GM10266 (cell line): Measurements from ENCODE around the gene FOXP1.

Source experiments
- DNase-seq: peaks from one replicate; pipeline ENCODE4 v3.0.0; 2012; ENCODE audit errors: extremely low spot score
- TF ChIP-seq, protein P1 (sequence below): IDR thresholded peaks from 2 replicates; pipeline ENCODE4 v1.5.1; 2012; ENCODE audit warnings: mild to moderate bottlenecking, low read depth; ENCODE audit not compliant: control insufficient read depth, insufficient read depth; ENCODE audit errors: missing control alignments

FOXP1 gene

DNA sequence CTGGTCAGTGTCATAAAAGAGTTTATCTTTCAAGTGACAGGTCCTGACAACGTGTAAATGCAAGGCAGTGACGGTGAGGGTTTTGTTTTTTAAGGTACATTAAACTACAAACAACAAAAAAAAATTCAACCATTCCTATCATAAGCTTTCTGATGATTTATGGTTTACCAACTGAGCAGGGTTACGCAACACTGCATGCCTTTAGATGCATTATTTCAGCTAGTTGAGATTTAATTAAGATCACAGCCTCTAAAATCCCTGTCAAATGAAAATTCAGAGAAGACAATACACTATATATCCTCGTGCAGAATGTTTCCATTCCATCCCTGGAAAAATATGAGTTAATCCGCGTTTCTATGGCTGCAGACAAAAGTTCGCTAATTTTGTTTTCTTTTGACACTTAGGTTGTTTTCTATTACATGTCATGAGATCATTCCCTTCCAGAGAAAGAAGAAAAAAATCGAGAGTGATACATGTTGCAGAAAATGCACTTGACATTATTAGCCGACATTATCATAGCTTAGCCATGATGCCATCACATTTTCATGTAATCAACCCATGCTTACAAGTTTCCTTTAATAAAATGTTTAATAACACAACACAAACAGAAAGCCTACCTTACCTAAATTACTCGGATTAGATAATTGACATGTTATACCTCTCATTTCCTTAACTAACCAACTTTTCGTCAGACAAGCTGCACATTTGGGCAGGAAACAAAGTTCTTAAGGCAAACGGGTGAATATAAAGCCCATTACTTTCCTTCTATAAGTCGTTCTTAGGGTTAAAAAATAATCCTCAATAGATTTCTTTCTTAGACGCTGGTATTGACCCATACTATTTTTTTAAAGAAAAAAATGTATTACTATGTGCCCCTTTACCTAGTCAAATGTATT is 521.2 kb downstream of the FOXP1 start:
- no peak for DNase-seq
- TF ChIP-seq, protein P1, sequence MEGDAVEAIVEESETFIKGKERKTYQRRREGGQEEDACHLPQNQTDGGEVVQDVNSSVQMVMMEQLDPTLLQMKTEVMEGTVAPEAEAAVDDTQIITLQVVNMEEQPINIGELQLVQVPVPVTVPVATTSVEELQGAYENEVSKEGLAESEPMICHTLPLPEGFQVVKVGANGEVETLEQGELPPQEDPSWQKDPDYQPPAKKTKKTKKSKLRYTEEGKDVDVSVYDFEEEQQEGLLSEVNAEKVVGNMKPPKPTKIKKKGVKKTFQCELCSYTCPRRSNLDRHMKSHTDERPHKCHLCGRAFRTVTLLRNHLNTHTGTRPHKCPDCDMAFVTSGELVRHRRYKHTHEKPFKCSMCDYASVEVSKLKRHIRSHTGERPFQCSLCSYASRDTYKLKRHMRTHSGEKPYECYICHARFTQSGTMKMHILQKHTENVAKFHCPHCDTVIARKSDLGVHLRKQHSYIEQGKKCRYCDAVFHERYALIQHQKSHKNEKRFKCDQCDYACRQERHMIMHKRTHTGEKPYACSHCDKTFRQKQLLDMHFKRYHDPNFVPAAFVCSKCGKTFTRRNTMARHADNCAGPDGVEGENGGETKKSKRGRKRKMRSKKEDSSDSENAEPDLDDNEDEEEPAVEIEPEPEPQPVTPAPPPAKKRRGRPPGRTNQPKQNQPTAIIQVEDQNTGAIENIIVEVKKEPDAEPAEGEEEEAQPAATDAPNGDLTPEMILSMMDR: no peak

DNA sequence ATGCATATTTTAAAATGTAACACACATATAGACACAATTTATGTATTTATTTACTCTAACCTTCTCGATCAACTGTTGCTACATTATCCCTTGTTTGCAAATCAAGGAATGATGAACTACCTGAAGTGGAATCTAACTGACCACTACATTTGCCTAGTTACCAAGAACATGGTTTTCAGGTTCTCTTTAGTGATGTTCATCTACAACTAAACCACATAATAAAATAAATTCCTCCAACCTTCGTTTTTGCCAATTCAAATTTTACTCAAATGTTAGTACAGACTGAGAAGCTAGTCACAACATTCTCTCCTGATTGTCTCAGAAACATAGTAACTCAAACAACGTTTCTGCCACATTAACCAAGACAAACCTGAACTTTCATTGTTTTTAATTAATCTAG is 521.9 kb downstream of the FOXP1 start:
- TF ChIP-seq, protein P1: no peak
- DNase-seq: no peak

DNA sequence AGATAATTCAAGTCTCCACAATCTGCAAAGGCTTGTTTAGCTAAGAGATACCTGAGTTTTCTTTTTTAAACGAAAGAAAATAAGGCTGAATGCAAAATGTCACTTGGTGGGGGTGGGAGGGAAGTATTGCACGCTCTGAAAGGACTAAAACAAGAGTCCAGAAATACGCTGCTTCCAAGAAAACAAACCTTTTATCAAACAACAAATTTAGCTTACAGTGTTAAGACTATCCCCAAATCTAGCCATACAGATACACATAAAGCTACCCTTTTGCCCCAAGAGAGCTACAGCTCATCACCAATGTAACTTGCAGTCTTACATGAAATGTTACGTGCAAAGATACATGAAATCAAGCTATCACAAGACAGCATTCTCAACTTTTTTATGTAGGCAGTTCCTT is 522.5 kb downstream of the FOXP1 start:
- TF ChIP-seq, protein P1: no peak
- no peak for DNase-seq

DNA sequence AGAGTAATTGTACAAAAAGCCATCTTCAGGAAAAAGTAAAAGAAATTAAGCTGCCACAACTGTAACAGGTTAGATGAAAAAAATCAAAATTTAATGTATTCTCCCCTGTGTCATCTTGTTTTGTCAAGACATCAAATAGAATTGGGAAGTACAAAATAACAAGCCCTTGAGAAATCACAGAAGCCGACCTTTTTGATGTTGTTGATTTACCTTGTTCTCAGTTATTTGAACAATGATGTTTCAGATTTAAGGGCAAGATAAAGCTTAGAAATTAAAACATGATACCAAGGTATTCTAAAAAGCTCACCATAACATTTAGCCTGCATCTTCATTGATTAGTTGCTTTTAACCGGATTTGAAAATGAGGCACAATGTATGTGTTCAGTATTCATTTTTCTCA is 523.0 kb downstream of the FOXP1 start:
- TF ChIP-seq, protein P1: no peak
- DNase-seq: no peak

DNA sequence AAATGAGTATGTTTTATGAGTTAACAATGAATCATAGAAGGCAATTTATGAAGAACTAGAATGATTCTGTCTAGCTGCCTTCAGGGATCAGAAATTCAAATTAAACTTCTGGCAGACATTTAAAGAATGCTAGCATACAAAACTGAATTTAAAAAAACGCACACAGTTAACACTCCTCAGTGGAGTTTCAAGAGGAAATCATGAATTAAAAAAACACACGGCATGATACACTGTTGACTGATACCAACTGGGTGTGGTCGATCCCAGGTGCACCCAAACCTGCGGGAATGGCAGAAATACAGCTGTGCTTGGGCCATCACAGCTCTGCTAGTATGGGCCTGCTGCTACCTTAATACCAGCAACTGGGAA is 526.0 kb downstream of the FOXP1 start:
- no peak for DNase-seq
- TF ChIP-seq, protein P1: no peak

DNA sequence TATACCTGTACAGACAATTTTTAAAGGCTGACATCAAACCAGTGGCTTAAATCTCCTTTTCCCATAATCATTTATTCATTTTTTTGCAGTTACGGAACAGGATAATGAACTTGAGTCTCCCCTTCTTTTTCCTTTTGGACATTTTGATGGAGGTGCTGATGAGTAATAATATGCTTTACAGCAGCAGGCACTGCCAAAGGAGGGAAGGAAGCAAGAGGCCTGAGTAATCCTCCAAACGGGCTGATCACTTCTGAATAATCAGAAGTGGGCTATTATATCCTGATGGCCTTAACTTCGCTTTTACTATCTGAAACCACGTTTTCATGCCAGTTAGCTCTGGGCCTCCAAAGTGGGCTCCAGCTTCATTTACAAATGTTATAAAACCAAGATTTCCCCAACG is 527.2 kb downstream of the FOXP1 start:
- TF ChIP-seq, protein P1: no peak
- no peak for DNase-seq

DNA sequence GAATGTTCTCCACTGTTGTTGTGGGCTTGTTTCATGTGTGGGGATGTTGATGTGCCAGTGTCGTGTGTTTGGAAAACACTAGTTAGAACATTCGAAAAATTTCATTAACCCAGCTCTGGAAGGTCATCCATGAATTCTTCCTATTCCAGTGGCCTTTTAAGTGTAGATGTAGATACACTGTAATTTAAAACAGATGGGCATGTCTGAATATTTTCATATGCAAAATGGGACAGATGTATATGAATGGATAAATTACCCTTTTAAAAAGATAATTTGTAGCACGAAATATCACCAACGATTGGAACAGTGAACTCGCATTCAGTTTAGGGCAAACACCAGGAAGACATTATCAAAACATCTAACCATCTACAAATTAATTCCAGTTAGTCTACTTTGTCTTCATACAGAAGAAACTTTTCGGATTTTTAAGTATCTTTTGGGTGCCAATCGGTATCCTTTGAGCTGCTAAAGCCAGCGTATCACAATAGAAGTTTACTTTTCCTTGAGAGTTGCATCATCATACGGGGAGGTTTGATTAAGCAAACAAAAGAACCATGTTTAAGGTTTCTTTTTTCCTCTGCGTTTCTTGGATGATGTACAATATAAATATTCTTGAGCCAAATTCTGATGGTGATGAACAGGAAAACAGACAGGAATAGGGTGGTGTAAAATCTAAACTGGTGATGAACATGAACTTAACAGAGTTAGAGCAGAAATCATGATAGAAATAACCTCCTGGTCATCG is 528.1 kb downstream of the FOXP1 start:
- DNase-seq: no peak
- TF ChIP-seq, protein P1: no peak
